ENCODE results near the gene TMEM92.

Gene TMEM92

DNA sequence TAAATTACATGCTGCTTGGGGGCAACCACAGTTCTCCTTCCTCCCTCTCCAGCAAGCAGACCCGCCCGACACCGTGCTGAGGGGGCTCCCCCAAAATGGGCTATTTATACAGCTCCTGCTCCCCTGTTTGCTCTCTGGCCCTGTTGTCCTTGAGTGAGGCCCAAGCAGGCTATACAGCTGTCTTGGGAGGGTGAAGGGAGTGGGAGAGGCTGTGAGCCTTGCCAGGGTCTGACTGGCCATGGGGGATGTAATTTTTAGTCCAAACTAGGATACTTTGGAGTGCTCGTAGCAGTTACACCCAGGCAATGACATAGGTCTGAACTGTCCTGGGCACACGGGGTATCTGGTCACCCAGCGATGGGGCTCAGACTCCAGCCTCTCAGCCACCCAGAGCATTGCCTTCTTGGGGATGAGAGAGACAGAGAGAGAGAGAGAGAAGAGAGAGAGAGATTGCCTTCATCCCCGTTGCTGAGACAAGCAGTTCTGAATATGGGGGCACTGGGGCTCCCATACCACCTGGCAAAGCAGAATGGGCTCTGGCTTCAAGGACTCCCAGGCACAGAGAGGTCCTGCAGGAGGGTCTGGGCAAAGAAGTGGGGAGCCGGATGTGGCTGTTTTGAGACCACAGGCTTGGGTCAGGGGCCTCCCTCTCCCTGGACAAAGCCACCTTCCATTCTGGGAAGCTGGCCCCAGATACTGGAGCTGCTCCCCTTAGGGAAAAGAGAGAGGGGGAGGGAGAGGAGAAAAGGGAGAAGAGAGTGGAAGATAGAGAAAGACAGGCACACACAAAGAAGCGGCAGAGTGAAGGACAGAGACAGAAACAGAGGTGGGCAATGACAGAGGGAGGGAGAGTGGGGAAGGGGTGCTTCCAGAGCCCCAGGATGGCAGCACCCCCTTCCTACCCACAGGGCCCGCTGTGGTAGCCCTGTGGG is 10.7 kb upstream of the TMEM92 start:
- Histone ChIP-seq H3K27me3 (ENCODE audit: insufficient read depth, low read length, poor library complexity, severe bottlenecking) (no peaks in the 10 kb centered on the region), H3K79me2 (ENCODE audit: insufficient read depth, low read length) (no peaks in the 10 kb centered on the region), H3K4me1 (ENCODE audit: insufficient read depth, low read length, poor library complexity, severe bottlenecking) (no peaks in the 10 kb centered on the region), H3K9ac (ENCODE audit: low read depth, low read length, poor library complexity, severe bottlenecking) (no peak overlapping the region), H4K20me1 (ENCODE audit: insufficient read depth, low read length, poor library complexity, severe bottlenecking) (no peaks in the 10 kb centered on the region), H3F3A (ENCODE audit: low read depth) (no peaks in the 10 kb centered on the region), H3K9me3 (ENCODE audit: insufficient read depth, low read depth, low read length) (no peaks in the 10 kb centered on the region), H3K4me3 (ENCODE audit: low read length, poor library complexity, severe bottlenecking) (no peak overlapping the region), H3K36me3 (ENCODE audit: insufficient read depth, low read length) (no peaks in the 10 kb centered on the region), H3K9me2 (replicated peaks; ENCODE audit: low read depth, low read length) (no peaks in the 10 kb centered on the region), H3K4me2 (ENCODE audit: low read depth, low read length, poor library complexity, severe bottlenecking) (no peak overlapping the region), H2AFZ (ENCODE audit: low read length) (no peak overlapping the region)
- TF ChIP-seq, protein P1, sequence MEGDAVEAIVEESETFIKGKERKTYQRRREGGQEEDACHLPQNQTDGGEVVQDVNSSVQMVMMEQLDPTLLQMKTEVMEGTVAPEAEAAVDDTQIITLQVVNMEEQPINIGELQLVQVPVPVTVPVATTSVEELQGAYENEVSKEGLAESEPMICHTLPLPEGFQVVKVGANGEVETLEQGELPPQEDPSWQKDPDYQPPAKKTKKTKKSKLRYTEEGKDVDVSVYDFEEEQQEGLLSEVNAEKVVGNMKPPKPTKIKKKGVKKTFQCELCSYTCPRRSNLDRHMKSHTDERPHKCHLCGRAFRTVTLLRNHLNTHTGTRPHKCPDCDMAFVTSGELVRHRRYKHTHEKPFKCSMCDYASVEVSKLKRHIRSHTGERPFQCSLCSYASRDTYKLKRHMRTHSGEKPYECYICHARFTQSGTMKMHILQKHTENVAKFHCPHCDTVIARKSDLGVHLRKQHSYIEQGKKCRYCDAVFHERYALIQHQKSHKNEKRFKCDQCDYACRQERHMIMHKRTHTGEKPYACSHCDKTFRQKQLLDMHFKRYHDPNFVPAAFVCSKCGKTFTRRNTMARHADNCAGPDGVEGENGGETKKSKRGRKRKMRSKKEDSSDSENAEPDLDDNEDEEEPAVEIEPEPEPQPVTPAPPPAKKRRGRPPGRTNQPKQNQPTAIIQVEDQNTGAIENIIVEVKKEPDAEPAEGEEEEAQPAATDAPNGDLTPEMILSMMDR (conservative IDR thresholded peaks at IDR 0.05; ENCODE audit: low read length): no peak
- no peak for TF ChIP-seq EZH2phosphoT487 (IDR thresholded peaks at IDR 0.05; ENCODE audit: borderline replicate concordance)

DNA sequence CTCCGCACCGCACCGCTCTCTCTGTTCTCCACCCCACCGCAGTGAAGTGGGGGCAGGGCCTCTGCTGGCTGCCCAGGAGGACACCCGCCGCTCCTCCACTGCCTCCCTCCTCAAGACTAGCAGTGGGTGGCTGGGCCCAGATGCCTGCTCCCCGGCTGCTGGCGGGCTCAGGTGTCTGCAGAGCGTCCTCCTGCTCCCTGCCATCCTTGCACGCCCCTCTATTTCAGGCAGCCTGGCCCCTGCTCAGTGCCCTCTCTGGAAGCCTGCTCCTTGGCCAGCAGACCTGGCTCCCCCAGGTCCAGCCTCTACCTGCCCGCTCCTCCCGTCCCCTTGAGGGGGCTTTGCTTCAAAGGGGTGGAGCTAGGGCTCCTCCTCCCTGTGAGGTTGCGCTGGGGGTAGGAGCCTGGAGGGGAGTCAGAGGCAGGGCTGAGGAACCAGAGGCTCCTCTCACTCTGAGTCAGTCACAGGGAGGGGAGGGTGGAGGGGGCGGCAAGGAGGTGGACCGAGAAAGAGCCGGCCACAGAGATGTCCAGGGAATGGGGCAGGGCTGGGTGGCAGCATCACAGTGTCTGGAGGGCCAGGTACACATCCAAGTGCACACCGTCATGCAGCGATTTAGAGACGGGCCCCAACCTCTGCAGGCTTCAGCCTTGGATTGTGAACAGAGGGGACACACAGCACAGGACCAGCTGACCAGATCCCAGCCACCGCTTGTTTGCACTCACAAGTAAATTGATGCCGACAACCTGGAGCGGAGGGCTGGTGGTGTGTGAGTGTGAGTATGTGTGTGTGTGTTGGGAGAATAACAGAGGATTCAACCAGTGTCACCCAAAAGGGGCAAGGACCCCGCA is 9.8 kb upstream of the TMEM92 start:
- Histone ChIP-seq H2AFZ (ENCODE audit: low read length) (no peak overlapping the region), H3K27me3 (ENCODE audit: insufficient read depth, low read length, poor library complexity, severe bottlenecking) (no peaks in the 10 kb centered on the region), H3K36me3 (ENCODE audit: insufficient read depth, low read length) (no peaks in the 10 kb centered on the region), H3K9ac (ENCODE audit: low read depth, low read length, poor library complexity, severe bottlenecking) (no peak overlapping the region), H3F3A (ENCODE audit: low read depth) (no peaks in the 10 kb centered on the region), H3K4me3 (ENCODE audit: low read length, poor library complexity, severe bottlenecking) (no peak overlapping the region), H3K79me2 (ENCODE audit: insufficient read depth, low read length) (no peaks in the 10 kb centered on the region), H3K9me3 (ENCODE audit: insufficient read depth, low read depth, low read length) (no peaks in the 10 kb centered on the region), H3K4me1 (ENCODE audit: insufficient read depth, low read length, poor library complexity, severe bottlenecking) (no peaks in the 10 kb centered on the region), H4K20me1 (ENCODE audit: insufficient read depth, low read length, poor library complexity, severe bottlenecking) (no peaks in the 10 kb centered on the region), H3K9me2 (replicated peaks; ENCODE audit: low read depth, low read length) (no peaks in the 10 kb centered on the region), H3K4me2 (ENCODE audit: low read depth, low read length, poor library complexity, severe bottlenecking) (no peak overlapping the region)
- TF ChIP-seq EZH2phosphoT487 (IDR thresholded peaks at IDR 0.05; ENCODE audit: borderline replicate concordance): no peak
- TF ChIP-seq, protein P1 (conservative IDR thresholded peaks at IDR 0.05; ENCODE audit: low read length): no peak

DNA sequence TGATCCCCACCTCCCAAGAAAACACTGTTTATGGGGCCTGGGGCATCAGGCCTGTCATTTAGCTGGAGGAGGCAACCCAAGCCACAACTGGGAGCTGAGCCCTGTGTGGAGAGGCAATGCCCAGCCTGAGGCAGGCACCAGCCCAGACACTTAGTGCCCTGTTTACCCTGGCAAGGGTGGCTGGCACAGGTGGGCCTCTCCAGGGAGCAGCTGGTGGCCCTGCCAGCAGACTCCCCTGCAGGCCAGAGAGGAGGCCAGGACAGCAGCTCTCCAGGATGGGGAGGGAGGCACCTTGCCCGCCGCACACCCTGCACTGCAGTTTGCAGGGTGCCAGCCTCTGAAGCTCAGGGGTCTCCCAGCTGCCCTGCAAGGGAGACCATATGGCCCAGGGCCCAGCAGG is 9.1 kb upstream of the TMEM92 start:
- Histone ChIP-seq H3K4me1 (ENCODE audit: insufficient read depth, low read length, poor library complexity, severe bottlenecking) (no peaks in the 10 kb centered on the region), H3K4me3 (ENCODE audit: low read length, poor library complexity, severe bottlenecking) (no peak overlapping the region), H2AFZ (ENCODE audit: low read length) (no peak overlapping the region), H3K4me2 (ENCODE audit: low read depth, low read length, poor library complexity, severe bottlenecking) (no peak overlapping the region), H3K9me2 (replicated peaks; ENCODE audit: low read depth, low read length) (no peaks in the 10 kb centered on the region), H3K79me2 (ENCODE audit: insufficient read depth, low read length) (no peaks in the 10 kb centered on the region), H3K9ac (ENCODE audit: low read depth, low read length, poor library complexity, severe bottlenecking) (no peak overlapping the region), H3K9me3 (ENCODE audit: insufficient read depth, low read depth, low read length) (no peaks in the 10 kb centered on the region), H3F3A (ENCODE audit: low read depth) (no peaks in the 10 kb centered on the region), H3K36me3 (ENCODE audit: insufficient read depth, low read length) (no peaks in the 10 kb centered on the region), H4K20me1 (ENCODE audit: insufficient read depth, low read length, poor library complexity, severe bottlenecking) (no peaks in the 10 kb centered on the region), H3K27me3 (ENCODE audit: insufficient read depth, low read length, poor library complexity, severe bottlenecking) (no peaks in the 10 kb centered on the region)
- TF ChIP-seq EZH2phosphoT487 (IDR thresholded peaks at IDR 0.05; ENCODE audit: borderline replicate concordance): no peak
- TF ChIP-seq, protein P1 (conservative IDR thresholded peaks at IDR 0.05; ENCODE audit: low read length): no peak

Measured in Loucy (cell line).